SW 1271 (cell line): ENCODE data around the gene RAB37.

Source experiments
- DNase-seq, 2 experiments: peaks; one replicate each; lab custom pipeline; 2025; lab: John Stamatoyannopoulos, UW

Gene RAB37

DNA sequence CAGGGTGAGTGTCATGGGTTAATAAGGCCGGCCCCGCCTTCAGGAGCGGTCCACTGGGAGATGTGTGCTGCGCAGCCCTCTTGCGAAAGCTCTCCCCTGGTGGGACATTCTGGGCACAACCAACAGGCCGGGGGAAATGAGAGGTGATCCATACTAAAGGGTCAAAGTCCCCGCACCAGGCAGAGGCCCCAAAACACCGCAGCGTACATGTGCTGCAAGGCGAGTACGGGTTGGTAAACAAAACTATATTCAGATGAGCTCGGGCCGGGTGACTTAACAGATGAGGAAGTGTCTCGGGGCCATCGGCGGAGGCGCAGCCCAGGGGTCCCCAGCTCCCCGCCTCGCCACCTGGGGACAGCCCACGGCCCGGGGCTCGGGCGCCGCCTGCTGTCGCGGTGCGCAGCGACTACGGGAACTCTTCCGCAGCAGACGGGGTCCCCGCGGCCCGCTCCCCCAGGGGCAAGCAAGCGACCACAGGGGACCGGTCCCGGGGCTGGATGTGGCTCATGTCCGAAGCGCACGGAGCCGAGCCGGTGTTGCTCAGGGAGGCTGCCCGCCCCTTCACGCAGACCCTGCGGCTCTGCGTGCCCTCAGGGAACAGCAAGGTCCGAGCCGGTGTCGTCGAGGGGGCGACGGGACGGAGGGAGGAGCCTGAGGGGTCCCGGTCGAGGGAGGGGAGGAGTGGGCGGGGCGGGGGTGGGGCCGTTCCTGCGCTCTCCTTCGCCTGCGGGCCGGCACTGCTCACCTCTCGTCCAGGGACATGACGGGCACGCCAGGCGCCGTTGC, at the start of gene RAB37:
RAB37 (plus strand) TSS at position 744 of the 786 bp plus-strand sequence; CDS start at position 761, 17 bp downstream.
- DNase-seq: no peak

- no peak for DNase-seq
Observed at GRCh38 chr17:74687886-74688285, 49.2 kb upstream of the RAB37 start.

DNA sequence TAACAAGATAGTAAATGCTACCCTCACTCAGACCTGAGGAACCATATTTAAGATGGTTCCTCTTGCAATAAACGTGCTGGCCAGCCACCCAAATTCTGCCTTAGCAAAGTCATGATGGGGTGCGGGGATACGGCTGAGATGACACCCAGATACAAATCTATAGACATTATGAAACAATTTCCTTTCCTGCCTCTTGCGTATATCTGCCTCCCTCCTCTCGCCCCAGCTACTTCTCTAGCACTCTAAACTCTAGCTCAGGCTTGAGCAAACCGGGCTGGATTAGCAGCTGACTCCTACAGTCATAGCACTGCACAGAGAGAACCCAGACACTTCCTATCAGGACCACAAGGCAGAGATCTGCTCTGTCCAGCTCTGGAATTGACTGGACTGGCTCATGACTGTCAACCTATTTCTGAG, 46.6 kb upstream of the RAB37 start:
- DNase-seq: no peak

GRCh38 chr17:74691151-74691550, 45.9 kb upstream of the RAB37 start:
- no peak for DNase-seq

GRCh38 chr17:74694081-74694480, 43.0 kb upstream of the RAB37 start:
- DNase-seq: no peak

DNA sequence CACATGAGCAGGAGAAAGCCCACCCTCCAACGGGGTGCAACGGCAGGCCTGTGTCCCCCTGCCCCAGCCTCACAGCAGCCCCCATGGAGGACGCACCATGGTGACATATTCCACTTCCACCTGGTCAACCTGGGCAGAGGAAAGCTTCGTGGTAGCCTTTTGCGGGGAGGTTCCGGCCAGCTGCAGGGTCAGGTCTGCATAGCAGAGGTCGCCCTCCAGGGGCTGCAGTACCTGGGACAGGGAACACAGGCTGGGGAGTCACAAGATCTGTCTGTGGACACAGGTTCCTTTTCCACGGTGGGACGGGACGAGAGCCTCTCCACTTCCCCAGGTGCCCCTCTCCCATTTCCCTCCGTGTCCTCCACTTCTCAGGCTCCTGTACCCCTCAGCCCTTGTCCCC, 41.4 kb upstream of the RAB37 start:
- DNase-seq: no peak

DNA sequence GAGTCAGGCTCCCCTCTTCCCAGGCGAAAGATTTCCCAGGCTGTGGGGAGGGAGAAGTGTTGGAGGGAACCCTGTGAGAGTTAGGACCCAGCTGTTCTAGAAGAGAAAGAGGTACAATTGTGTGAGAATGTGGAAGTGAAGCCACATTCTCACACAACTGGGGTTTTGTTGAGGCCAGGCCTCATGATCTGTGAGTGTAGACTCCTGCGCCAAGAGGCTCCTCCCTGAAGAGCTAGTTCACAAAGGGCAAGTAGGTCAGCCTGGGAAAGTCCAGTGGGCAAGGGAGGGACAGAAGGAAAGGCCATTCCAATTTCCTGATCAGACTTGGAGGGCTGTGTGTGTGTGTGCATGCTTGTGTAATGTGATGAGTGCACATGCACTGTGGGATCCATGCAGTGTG, 39.5 kb upstream of the RAB37 start:
- DNase-seq: no peak

DNA sequence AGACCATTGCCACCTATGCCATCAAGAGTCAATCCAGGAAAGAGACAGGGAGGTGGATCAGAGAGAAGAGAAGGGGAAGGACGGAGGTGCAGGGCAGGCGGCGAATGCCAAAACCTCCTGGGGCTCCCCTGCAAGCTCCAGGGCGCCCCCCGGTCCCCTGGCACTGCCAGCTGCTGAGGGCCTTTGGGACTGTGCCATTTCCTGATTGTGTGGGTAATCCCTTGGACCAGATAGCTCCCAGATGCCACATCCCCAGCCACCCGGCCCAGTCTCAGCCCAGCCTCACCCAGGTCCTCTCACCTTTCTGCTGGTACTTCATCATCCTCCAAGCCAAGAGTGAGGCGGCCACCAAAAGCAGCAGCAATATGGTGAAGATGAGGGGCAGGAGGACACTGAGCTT, 39.0 kb upstream of the RAB37 start:
- no peak for DNase-seq

- DNase-seq: no peak
Observed at GRCh38 chr17:74699236-74699635, 37.8 kb upstream of the RAB37 start.

- DNase-seq: no peak
Observed at GRCh38 chr17:74702116-74702871, 34.8 kb upstream of the RAB37 start.

DNA sequence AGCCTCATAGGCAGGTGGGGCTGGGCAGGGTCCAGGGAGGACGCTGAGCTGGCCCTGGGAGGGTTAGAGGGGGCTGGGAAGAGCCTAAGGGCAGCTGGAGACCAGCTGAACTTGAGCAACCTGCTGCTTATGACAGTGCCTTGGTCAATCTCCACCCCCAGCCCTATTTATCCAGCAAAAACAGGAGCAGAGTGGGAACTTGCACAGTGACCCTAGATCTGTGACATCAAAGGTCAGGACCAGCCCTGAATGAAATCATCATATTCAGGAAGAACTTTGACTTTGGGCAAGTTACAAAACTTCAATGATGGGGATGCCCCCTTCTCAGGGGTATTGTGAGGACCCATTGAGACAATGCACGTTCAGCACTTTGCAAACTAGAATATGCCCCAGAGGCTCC, 33.7 kb upstream of the RAB37 start:
- no peak for DNase-seq

DNA sequence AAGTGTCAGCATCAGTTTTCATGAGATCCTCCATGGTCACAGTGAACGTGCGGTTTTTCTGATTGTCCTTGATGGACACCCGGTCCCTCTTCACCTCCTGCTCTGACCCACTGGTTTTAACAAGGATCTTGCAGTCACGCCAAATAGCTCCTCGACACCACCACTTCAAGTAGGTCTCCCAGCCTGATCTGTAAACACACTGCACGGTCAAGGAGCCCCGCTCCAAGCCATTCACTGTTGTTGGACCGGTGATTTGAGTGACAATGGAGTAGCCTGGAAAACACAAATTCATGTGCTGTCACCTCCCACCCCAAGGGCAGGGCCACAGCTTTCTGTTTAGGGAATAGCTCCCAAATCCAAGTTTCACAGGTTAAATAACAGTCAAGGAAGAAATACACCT, 32.5 kb upstream of the RAB37 start:
- DNase-seq: no peak

GRCh38 chr17:74711058-74711824, 25.8 kb upstream of the RAB37 start:
- no peak for DNase-seq

DNA sequence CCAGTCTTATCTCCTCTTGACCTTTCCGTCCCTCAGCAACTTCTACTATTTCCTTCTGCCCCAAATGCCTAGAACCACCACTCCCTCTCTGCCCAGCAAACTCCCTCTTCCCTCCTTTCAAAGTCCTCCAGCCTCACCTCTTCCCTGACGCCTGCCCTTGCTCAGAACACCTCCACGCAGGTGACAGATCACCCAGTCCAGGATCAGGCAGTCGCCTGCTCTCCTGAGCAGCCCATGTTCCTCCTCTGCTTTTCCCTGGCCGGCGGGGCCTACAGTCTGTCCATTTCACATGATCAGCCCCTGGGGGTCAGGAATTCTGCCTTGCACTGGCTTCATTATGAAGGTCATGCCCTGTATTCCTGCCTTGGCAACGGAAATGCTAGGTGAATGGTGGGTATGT, 24.8 kb upstream of the RAB37 start:
- no peak for DNase-seq

DNA sequence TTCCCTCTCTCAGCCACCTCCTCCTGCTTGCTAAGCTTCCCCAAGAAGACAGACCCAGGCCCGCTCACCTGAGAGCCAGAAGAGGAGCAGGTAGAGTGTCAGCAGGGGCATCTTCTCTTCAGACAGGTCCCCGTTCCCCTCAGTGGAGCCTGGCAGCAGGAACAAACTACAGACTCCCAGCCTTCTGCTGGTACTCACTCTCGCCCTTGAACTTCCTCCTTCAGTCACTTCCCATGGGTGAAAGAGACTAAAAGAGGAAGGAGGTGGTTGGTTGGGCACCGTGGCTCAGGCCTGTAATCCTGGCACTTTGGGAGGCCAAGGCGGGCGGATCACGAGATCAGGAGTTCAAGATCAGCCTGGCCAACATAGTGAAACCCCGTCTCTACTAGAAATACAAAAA, 24.3 kb upstream of the RAB37 start, which contains the start of gene CD300LF:
CD300LF (minus strand) TSS at position 168 of the 400 bp plus-strand sequence; CDS start at position 111, 57 bp downstream.
- DNase-seq: no peak

GRCh38 chr17:74713171-74713755, 23.8 kb upstream of the RAB37 start:
- DNase-seq: no peak

DNA sequence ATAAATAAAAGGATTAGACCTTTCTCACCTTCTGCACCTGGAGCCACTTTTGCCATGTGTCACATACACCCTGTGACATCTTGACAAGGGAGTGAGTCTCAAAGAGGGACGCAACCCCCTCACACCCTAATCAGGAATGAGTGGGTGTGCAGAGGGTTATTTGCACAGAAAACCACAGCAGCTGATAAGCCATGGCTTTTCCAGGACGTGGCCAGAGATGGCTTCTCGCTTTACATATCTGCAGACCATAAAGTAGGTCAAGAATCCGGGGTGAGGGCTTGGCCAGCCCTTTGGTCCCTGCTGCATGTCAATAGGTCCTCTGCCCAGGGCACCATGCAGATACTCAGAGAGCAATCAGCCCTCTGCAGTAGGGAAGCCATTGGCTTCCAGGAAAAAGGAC, 21.9 kb upstream of the RAB37 start:
- DNase-seq: no peak

- DNase-seq: no peak
Observed at GRCh38 chr17:74720506-74720905, 16.6 kb upstream of the RAB37 start.

DNA sequence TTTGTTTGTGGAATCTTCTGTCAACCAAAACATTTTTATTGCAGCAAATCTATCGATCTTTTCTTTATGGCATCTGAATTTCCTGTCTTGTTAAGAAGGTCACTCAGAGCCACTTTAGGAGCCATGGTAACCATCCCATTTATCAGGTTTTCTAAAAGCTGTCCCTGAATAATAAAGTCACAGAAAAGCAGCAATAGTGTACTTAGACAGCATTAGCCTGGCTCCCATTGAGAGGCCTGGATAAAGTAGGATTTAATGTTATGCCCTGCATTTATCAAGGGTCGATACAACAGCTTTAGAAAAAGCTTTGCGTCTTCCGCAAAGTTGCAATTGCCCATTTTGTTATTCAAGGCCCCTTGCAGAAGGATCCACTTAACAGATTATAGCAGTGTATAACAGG, 14.3 kb upstream of the RAB37 start:
- DNase-seq: no peak

GRCh38 chr17:74723891-74724290, 13.2 kb upstream of the RAB37 start:
- DNase-seq: no peak

DNA sequence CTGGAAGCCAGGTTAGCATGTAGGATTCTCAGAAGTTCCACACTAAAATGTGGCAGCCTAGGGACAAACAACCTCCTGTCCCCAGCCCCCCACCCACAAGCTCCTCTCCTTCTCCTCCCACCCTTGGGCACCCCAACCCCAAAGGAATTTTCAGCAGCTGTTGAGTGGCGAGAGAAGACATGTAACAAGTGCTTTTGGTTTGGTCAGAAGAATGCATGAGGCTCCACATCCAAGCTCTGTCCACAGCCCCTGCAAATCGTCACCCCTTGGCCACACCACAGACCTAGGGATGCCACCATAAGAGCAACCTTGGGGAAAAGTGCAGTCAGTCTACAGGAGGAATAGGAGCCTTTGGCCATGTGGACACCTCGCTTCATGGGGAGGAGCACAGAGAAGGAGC, 11.9 kb upstream of the RAB37 start:
- DNase-seq: no peak

DNA sequence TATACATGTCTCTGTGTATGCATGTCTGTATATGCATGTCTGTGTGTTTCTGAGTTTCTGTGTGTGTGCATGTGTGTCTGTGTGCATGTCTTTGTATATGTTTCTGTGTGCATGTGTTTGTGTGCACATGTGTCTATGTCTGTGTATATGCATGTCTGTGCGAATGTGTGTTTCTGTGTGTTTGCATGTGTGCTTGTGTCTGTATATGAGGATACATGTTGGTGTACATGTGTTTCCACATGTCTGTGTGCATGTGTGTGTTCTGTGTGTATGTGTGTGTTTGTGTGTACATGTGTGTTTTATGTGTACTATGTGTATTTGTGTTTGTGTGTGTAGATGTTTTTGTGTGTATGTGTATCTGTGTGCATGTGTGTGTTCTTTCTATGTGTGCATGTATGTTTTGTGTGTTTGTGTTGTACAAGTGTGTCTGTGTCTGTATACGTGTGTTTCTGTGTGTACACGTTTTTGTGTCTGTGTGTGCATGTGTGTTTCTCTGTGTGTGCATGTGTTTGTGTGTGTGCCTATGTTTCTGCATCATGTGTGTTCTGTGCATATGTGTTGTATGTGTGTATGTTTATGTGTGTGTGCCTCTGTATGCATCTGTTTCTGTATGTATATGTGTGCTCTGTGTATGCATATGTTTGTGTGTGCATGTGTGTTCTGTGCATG, 8.9 kb upstream of the RAB37 start:
- no peak for DNase-seq
